ENCODE data around the gene YARS1.
A peak's percentile ranks its signal among the peaks of the same experiment; 100 is the strongest.

YARS1 gene

GRCh38 chr1:32759997-32760623 lies 57.0 kb downstream of the YARS1 start:
- DNase-seq (ENCODE audit: low spot score), result no peak
- Histone ChIP-seq H3K27ac (no peak overlapping the region), H3K4me3 (no peak overlapping the region)
- TF ChIP-seq CTCF (IDR thresholded peaks at IDR 0.05), result no peak

- TF ChIP-seq CTCF (IDR thresholded peaks at IDR 0.05), result no peak
- Histone ChIP-seq H3K4me3 (no peak overlapping the region), H3K27ac (no peak overlapping the region)
- DNase-seq (ENCODE audit: low spot score), result no peak
Measured at GRCh38 chr1:32759521-32759981, 57.6 kb downstream of the YARS1 start.

GRCh38 chr1:32758795-32759430 lies 58.2 kb downstream of the YARS1 start:
- no peak for TF ChIP-seq CTCF (IDR thresholded peaks at IDR 0.05)
- Histone ChIP-seq H3K4me3 (no peak overlapping the region), H3K27ac (no peak overlapping the region)
- no peak for DNase-seq (ENCODE audit: low spot score)

GRCh38 chr1:32758177-32758794 lies 58.9 kb downstream of the YARS1 start:
- Histone ChIP-seq H3K27ac (no peak overlapping the region), H3K4me3 (no peak overlapping the region)
- no peak for DNase-seq (ENCODE audit: low spot score)
- no peak for TF ChIP-seq CTCF (IDR thresholded peaks at IDR 0.05)

- no peak overlapping the region for H3K27ac ChIP-seq
Measured at GRCh38 chr1:32757213-32757895, 59.8 kb downstream of the YARS1 start.

GRCh38 chr1:32755810-32756159 lies 61.4 kb downstream of the YARS1 start:
- TF ChIP-seq CTCF (IDR thresholded peaks at IDR 0.05), result no peak
- DNase-seq (ENCODE audit: low spot score), result no peak
- H3K4me3 ChIP-seq, result no peak overlapping the region
- peak overlapping the region; percentile 35 to 69 for H3K27ac ChIP-seq

More at GRCh38 chr1:32757213-32757895, 59.8 kb downstream of the YARS1 start:
- no peak for DNase-seq (ENCODE audit: low spot score)
- H3K4me3 ChIP-seq, result no peak overlapping the region
- TF ChIP-seq CTCF (IDR thresholded peaks at IDR 0.05), result no peak

Data from coronary artery (tissue), 2 donors.